ENCODE results near the gene VWA8. TPM values are rescaled to one million over a fixed set of nuclear protein-coding genes. Genes with fewer than 3 reads are reported as not detected.

The VWA8 gene
- total RNA-seq, 1 experiment from 2014 or later: 22.6 TPM

DNA sequence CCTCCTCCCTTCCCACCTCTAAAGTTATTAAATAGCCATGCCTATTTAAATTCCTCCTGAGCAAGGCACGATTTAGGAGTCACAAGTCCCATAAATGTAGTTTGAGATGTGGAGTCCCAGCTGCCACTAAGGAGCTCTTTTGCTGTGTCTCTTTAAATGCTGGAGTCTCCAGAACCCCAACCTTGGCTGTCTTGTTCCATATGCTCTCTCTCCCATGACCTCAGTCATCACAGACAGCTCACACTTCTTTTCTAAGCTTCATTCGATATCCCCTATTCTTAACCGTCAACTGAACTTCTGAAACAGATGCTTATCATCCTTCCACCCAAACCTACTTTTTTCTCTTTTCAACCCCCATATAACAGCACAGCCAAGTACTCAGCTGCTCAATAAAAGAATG is 197.1 kb downstream of the VWA8 start:
- H3K4me1 ChIP-seq (ENCODE audit: control insufficient read depth in 1 of 2, insufficient read depth in 2 of 2, low read length in 2 of 2): no peaks in the 10 kb centered on the region
- no peaks in the 10 kb centered on the region for H4K20me1 ChIP-seq (ENCODE audit: insufficient read depth)
- BruUV-seq (replicated peaks): no TSS peak
- no peak overlapping the region for H3K4me3 ChIP-seq (replicated peaks in 1 of 2; ENCODE audit: low read depth in 1 of 2, low read length in 2 of 2)
- no peak overlapping the region for H3K9ac ChIP-seq (ENCODE audit: low read length)
- H2AFZ ChIP-seq (ENCODE audit: low read depth, low read length, poor library complexity, severe bottlenecking): no peak overlapping the region
- H3K9me2 ChIP-seq (ENCODE audit: insufficient read depth): no peaks in the 10 kb centered on the region
- TF ChIP-seq SP1 (IDR thresholded peaks at IDR 0.05; ENCODE audit: low read depth) (no peak), ZFX (IDR thresholded peaks at IDR 0.05) (no peak), CEBPB (IDR thresholded peaks at IDR 0.05; ENCODE audit: low read depth) (no peak), ELF1 (IDR thresholded peaks at IDR 0.05; ENCODE audit: borderline replicate concordance, low read depth) (no peak), SIN3A (IDR thresholded peaks at IDR 0.05; ENCODE audit: low read depth) (no peak), ZNF274 (IDR thresholded peaks at IDR 0.05; ENCODE audit: low read depth, low read length) (no peak), TCF7L2 (IDR thresholded peaks at IDR 0.05; ENCODE audit: borderline replicate concordance, extremely low read depth, insufficient read depth, insufficient read length) (no peak), EGR1 (IDR thresholded peaks at IDR 0.05; ENCODE audit: low read depth) (no peak), POLR2AphosphoS5 (IDR thresholded peaks at IDR 0.05; ENCODE audit: low read depth, low read length) (no peak), FOSL1 (IDR thresholded peaks at IDR 0.05; ENCODE audit: low read depth) (no peak), EZH2phosphoT487 (IDR thresholded peaks at IDR 0.05; ENCODE audit: borderline replicate concordance) (no peak), CBX3 (IDR thresholded peaks at IDR 0.05; ENCODE audit: low read depth) (no peak), EZH2 (IDR thresholded peaks at IDR 0.05) (no peak), RAD21 (IDR thresholded peaks at IDR 0.05; ENCODE audit: low read depth) (no peak), YY1 (IDR thresholded peaks at IDR 0.05; ENCODE audit: extremely low read depth, insufficient replicate concordance, low read depth, low read length) (no peak), SRF (IDR thresholded peaks at IDR 0.05; ENCODE audit: low read depth) (no peak)
- TF ChIP-seq, protein P1, sequence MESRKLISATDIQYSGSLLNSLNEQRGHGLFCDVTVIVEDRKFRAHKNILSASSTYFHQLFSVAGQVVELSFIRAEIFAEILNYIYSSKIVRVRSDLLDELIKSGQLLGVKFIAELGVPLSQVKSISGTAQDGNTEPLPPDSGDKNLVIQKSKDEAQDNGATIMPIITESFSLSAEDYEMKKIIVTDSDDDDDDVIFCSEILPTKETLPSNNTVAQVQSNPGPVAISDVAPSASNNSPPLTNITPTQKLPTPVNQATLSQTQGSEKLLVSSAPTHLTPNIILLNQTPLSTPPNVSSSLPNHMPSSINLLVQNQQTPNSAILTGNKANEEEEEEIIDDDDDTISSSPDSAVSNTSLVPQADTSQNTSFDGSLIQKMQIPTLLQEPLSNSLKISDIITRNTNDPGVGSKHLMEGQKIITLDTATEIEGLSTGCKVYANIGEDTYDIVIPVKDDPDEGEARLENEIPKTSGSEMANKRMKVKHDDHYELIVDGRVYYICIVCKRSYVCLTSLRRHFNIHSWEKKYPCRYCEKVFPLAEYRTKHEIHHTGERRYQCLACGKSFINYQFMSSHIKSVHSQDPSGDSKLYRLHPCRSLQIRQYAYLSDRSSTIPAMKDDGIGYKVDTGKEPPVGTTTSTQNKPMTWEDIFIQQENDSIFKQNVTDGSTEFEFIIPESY (IDR thresholded peaks at IDR 0.05; ENCODE audit: extremely low read depth, insufficient replicate concordance, low read length): no peak
- TF ChIP-seq, protein P2, sequence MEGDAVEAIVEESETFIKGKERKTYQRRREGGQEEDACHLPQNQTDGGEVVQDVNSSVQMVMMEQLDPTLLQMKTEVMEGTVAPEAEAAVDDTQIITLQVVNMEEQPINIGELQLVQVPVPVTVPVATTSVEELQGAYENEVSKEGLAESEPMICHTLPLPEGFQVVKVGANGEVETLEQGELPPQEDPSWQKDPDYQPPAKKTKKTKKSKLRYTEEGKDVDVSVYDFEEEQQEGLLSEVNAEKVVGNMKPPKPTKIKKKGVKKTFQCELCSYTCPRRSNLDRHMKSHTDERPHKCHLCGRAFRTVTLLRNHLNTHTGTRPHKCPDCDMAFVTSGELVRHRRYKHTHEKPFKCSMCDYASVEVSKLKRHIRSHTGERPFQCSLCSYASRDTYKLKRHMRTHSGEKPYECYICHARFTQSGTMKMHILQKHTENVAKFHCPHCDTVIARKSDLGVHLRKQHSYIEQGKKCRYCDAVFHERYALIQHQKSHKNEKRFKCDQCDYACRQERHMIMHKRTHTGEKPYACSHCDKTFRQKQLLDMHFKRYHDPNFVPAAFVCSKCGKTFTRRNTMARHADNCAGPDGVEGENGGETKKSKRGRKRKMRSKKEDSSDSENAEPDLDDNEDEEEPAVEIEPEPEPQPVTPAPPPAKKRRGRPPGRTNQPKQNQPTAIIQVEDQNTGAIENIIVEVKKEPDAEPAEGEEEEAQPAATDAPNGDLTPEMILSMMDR (IDR thresholded peaks at IDR 0.05 in 2 of 3, conservative IDR thresholded peaks at IDR 0.05 in 1 of 3; ENCODE audit: borderline replicate concordance in 1 of 3, insufficient read depth in 1 of 3, low read depth in 2 of 3, low read length in 2 of 3): no peak
- TF ChIP-seq, protein P3, sequence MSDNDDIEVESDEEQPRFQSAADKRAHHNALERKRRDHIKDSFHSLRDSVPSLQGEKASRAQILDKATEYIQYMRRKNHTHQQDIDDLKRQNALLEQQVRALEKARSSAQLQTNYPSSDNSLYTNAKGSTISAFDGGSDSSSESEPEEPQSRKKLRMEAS (IDR thresholded peaks at IDR 0.05): no peak
- TF ChIP-seq, protein P4, sequence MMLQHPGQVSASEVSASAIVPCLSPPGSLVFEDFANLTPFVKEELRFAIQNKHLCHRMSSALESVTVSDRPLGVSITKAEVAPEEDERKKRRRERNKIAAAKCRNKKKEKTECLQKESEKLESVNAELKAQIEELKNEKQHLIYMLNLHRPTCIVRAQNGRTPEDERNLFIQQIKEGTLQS (IDR thresholded peaks at IDR 0.05): no peak
- RAD21 ChIA-PET (ENCODE audit: low non-redundant PET in 1 of 2, low total read pairs in 2 of 2, uncharacterized antibody in 2 of 2, unreplicated experiment in 2 of 2): no interaction called here
- H3K9me3 ChIP-seq (ENCODE audit: control insufficient read depth in 1 of 2, insufficient read depth in 1 of 2, low read depth in 1 of 2, low read length in 2 of 2): no peaks in the 10 kb centered on the region
- H3K4me2 ChIP-seq (ENCODE audit: low read length): no peak overlapping the region
- no peak overlapping the region for H3K27ac ChIP-seq (ENCODE audit: low read depth, low read length)
- POLR2A ChIA-PET: no interaction called here
- no peaks in the 10 kb centered on the region for H3K79me2 ChIP-seq (ENCODE audit: insufficient read depth, low read length)
- no peaks in the 10 kb centered on the region for H3K27me3 ChIP-seq (ENCODE audit: insufficient read depth, low read length)
- ATAC-seq: no peak
- CTCF ChIA-PET: no interaction called here
- no peaks in the 10 kb centered on the region for H3K36me3 ChIP-seq (ENCODE audit: control insufficient read depth in 1 of 2, insufficient read depth in 2 of 2, low read length in 2 of 2)
- intact Hi-C loops (cut with micrococcal nuclease): no loop called here
- DNase-seq (ENCODE audit: low read depth, low spot score): no peak

Data from HCT116 (cell line).